Measurements from ENCODE around the gene MAGEA11. TPM values are rescaled to one million over a fixed set of nuclear protein-coding genes. Genes with fewer than 3 reads are reported as not detected.

The MAGEA11 gene
- total and polyA plus RNA-seq, 2 of the 8 experiments (the other 6 are each of a cell fraction or from before 2014, with no cell fraction given): not detected

Small RNA genes lying within 50 kb of the gene (small RNA-seq; reads per million reads assigned to genes)
- gene AC244098.1 (ENCODE audit: insufficient read depth) (not detected), gene AC244098.2 (ENCODE audit: insufficient read depth) (not detected), gene AC244098.3 (ENCODE audit: insufficient read depth) (not detected)

Other genes with a start within 250 kb of the MAGEA11 start
- 18.0 and 19.9 TPM in 2 replicates for gene IDS, start 206.8 kb upstream of the MAGEA11 start, total RNA-seq (2021; fragmentation: NEBNext Ultra II Directional; extraction: Animal tissue kit (Norgen Biotek cat#: 25700))
- 17.9 and 20.7 TPM in 2 replicates for gene IDS, start 206.8 kb upstream of the MAGEA11 start, polyA plus RNA-seq (2011; rRNA removed)
- 7.2 and 7.6 TPM in 2 replicates for gene EOLA1, start 171.0 kb upstream of the MAGEA11 start, total RNA-seq (2021; fragmentation: NEBNext Ultra II Directional; extraction: Animal tissue kit (Norgen Biotek cat#: 25700))
- 3.3 and 5.4 TPM in 2 replicates for gene EOLA1, start 171.0 kb upstream of the MAGEA11 start, polyA plus RNA-seq (2011; rRNA removed)
- not detected in 2 replicates for gene HSFX3, start 162.1 kb upstream of the MAGEA11 start, total RNA-seq (2021; fragmentation: NEBNext Ultra II Directional; extraction: Animal tissue kit (Norgen Biotek cat#: 25700))
- not detected in 2 replicates for gene HSFX3, start 162.1 kb upstream of the MAGEA11 start, polyA plus RNA-seq (2011; rRNA removed)
- not detected in 2 replicates for gene MAGEA9B, start 124.6 kb upstream of the MAGEA11 start, total RNA-seq (2021; fragmentation: NEBNext Ultra II Directional; extraction: Animal tissue kit (Norgen Biotek cat#: 25700))
- 0.06 and 0.35 TPM in 2 replicates for gene MAGEA9B, start 124.6 kb upstream of the MAGEA11 start, polyA plus RNA-seq (2011; rRNA removed)
- gene HSFX2, start 116.7 kb upstream of the MAGEA11 start, total RNA-seq (2021; fragmentation: NEBNext Ultra II Directional; extraction: Animal tissue kit (Norgen Biotek cat#: 25700)): not detected in 2 replicates
- gene HSFX2, start 116.7 kb upstream of the MAGEA11 start, polyA plus RNA-seq (2011; rRNA removed): 0.17 and 0.49 TPM in 2 replicates
- gene TMEM185A, start 80.3 kb upstream of the MAGEA11 start, total RNA-seq (2021; fragmentation: NEBNext Ultra II Directional; extraction: Animal tissue kit (Norgen Biotek cat#: 25700)): 15.0 and 20.8 TPM in 2 replicates
- 20.8 and 26.5 TPM in 2 replicates for gene TMEM185A, start 80.3 kb upstream of the MAGEA11 start, polyA plus RNA-seq (2011; rRNA removed)
- gene HSFX1, start 62.0 kb downstream of the MAGEA11 start, total RNA-seq (2021; fragmentation: NEBNext Ultra II Directional; extraction: Animal tissue kit (Norgen Biotek cat#: 25700)): 0.63 TPM in 2 replicates
- gene HSFX1, start 62.0 kb downstream of the MAGEA11 start, polyA plus RNA-seq (2011; rRNA removed): 0.42 and 0.60 TPM in 2 replicates
- not detected in 2 replicates for gene MAGEA9, start 69.9 kb downstream of the MAGEA11 start, total RNA-seq (2021; fragmentation: NEBNext Ultra II Directional; extraction: Animal tissue kit (Norgen Biotek cat#: 25700))
- not detected in 2 replicates for gene MAGEA9, start 69.9 kb downstream of the MAGEA11 start, polyA plus RNA-seq (2011; rRNA removed)
- gene MAGEA8, start 169.1 kb downstream of the MAGEA11 start, total RNA-seq (2021; fragmentation: NEBNext Ultra II Directional; extraction: Animal tissue kit (Norgen Biotek cat#: 25700)): not detected in 2 replicates
- not detected in 2 replicates for gene MAGEA8, start 169.1 kb downstream of the MAGEA11 start, polyA plus RNA-seq (2011; rRNA removed)
- gene HSFX4, start 217.5 kb downstream of the MAGEA11 start, total RNA-seq (2021; fragmentation: NEBNext Ultra II Directional; extraction: Animal tissue kit (Norgen Biotek cat#: 25700)): not detected in 2 replicates
- not detected in 2 replicates for gene HSFX4, start 217.5 kb downstream of the MAGEA11 start, polyA plus RNA-seq (2011; rRNA removed)
- gene EOLA2, start 226.4 kb downstream of the MAGEA11 start, total RNA-seq (2021; fragmentation: NEBNext Ultra II Directional; extraction: Animal tissue kit (Norgen Biotek cat#: 25700)): 22.5 and 25.5 TPM in 2 replicates
- 19.0 and 25.5 TPM in 2 replicates for gene EOLA2, start 226.4 kb downstream of the MAGEA11 start, polyA plus RNA-seq (2011; rRNA removed)